OCI-M2 (cell line): ENCODE data around the gene TSPY10.
"Not testable (repeated sequence)": the region's sequence is repeated elsewhere in the genome, so short reads cannot be mapped to it uniquely, and the experiment has no call there.

Source experiments
- DNase-seq: peaks from one replicate; lab custom pipeline; 2025; ENCODE audit not compliant: unreplicated experiment; lab: John Stamatoyannopoulos, UW

TSPY10 gene

GRCh38 chrY:9527580-9527979 lies at the start of gene TSPY10:
TSPY10 (plus strand) TSS chrY:9527880; CDS start chrY:9527926, 46 bp downstream.
- not testable (repeated sequence) for DNase-seq

DNA sequence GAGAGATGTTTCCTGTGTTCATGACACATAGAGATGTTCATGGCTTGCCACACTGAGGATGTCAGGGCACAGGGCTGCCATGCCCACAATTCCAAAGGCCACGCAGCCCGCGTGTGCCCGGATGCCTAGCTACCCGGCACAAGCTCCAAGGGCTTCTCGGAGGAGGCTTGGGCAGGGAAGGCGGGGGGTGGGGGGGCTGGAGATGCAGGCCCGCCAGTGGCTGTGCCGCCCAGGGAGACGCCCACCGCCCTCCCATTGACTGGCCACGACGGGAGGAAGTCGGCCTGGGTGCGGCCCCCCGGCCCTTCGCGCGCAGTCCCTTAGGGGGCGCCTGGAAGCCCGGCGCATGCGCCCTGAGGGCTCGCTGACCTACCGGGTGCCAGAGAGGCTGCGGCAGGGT lies 40.7 kb upstream of the TSPY10 start, which contains the start of gene TSPY9:
TSS of gene TSPY9 (plus strand) at position 301 of the 400 bp plus-strand sequence. CDS start at position 347, 46 bp downstream.
- DNase-seq: not testable (repeated sequence)

- DNase-seq: not testable (repeated sequence)
Measured at GRCh38 chrY:9504396-9504795, 23.3 kb upstream of the TSPY10 start.

DNA sequence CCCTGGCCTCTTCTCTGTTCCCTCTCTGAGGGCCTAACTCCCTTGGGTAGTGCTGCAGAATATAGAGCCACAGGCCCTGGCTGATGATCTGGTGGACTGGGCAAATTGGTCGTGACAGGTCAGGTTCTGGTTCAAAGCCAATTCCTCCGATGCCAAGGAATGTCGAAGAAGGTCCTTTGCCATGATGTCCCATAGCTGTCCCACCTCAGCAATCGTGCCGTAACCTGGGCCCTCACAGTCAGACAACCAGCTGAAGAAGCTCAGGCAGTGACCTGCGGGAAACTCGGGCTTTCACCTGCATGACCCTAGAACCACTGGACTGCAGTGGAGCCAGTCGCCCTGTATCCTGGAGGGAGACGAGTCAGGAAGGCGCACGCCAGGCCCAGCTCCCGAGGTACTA lies 11.4 kb upstream of the TSPY10 start:
- DNase-seq: not testable (repeated sequence)
